Endothelial cell of umbilical vein (primary cell): ENCODE measurements around the gene SLC15A1. TPM values are rescaled to one million over a fixed set of nuclear protein-coding genes. Genes with fewer than 3 reads are reported as not detected.

Source experiments
- BruUV-seq: library from RNA; stranded (reverse); fragments of 400-500 nt; replicated peaks from 2 replicates; lab custom pipeline; 2021; lab: Mats Ljungman, UMichigan
- CTCF ChIA-PET: fragments of 300-600, 350-600 bp; sonication (Branson Sonifier 250); formaldehyde crosslinking; loops from one replicate; lab custom pipeline; 2021; ENCODE audit warnings: antibody characterized with exemption, inconsistent platforms; lab: Charles Lee
- POLR2A ChIA-PET: fragments of 300-600, 350-600 bp; sonication (Branson Sonifier 250); formaldehyde crosslinking; loops from one replicate; lab custom pipeline; 2021; ENCODE audit warnings: antibody characterized with exemption, inconsistent platforms; lab: Charles Lee
- DNase-seq: peaks from one replicate; pipeline ENCODE4 v3.0.0-alpha.2; 2011; ENCODE audit warnings: low read depth, low spot score
- FAIRE-seq: peaks from 2 replicates; lab custom pipeline; 2011; peaks lifted over from hg19 to GRCh38; lab: Jason Lieb, UNC
- H2AFZ ChIP-seq: 2 replicates; pipeline ENCODE4 v1.6.0; 2012; ENCODE audit warnings: low read depth, low read length, control low read depth, inconsistent platforms
- H3K27ac ChIP-seq: 2 replicates; pipeline ENCODE4 v1.5.1; 2011; ENCODE audit warnings: low read depth, mild to moderate bottlenecking, control low read depth, low read length, moderate library complexity; ENCODE audit not compliant: insufficient read depth
- H3K27me3 ChIP-seq, 2 experiments: 2 replicates each; pipeline versions ENCODE4 v1.6.0 to v1.6.1; 2011; ENCODE audit warnings: low read length in 2 of 2, mixed read lengths in 1 of 2; ENCODE audit not compliant: control insufficient read depth in 2 of 2, insufficient read depth in 2 of 2
- H3K36me3 ChIP-seq, 2 experiments: 2 replicates in 1 of 2; 3 replicates in 1 of 2; pipeline ENCODE4 v1.5.1; 2011; ENCODE audit warnings: low read length in 2 of 2, mild to moderate bottlenecking in 1 of 2, moderate library complexity in 1 of 2; ENCODE audit not compliant: control insufficient read depth in 2 of 2, insufficient read depth in 2 of 2; ENCODE audit errors: extremely low read depth in 1 of 2
- H3K4me1 ChIP-seq: 3 replicates; pipeline ENCODE4 v1.5.1; 2011; ENCODE audit warnings: mild to moderate bottlenecking, low read length; ENCODE audit not compliant: control insufficient read depth, insufficient read depth; ENCODE audit errors: extremely low read depth
- H3K4me2 ChIP-seq: 2 replicates; pipeline ENCODE4 v1.6.1; 2011; ENCODE audit warnings: low read length, control low read depth, mixed read lengths; ENCODE audit not compliant: insufficient read depth
- H3K4me3 ChIP-seq, 3 experiments: fragments of 200-600 bp in 1 of 3; sonication (generic), shearing (Covaris generic) in 1 of 3; replicated peaks in 1 of 3; 2 replicates each; pipeline ENCODE4 v1.5.1; 2011 to 2016; ENCODE audit warnings: control low read depth in 3 of 3, low read length in 3 of 3, mild to moderate bottlenecking in 2 of 3, inconsistent platforms in 1 of 3, low read depth in 1 of 3, moderate library complexity in 1 of 3; ENCODE audit not compliant: insufficient read depth in 1 of 3
- H3K79me2 ChIP-seq: 2 replicates; pipeline ENCODE4 v1.6.0; 2012; ENCODE audit warnings: low read length, inconsistent platforms; ENCODE audit not compliant: control insufficient read depth, insufficient read depth
- H3K9ac ChIP-seq: replicated peaks from 2 replicates; pipeline ENCODE3; 2011; ENCODE audit warnings: low read length, control low read depth; ENCODE audit not compliant: insufficient read depth; ENCODE audit errors: extremely low read depth
- H3K9me1 ChIP-seq: replicated peaks from 3 replicates; pipeline ENCODE4 v1.6.0; 2011; ENCODE audit warnings: mild to moderate bottlenecking, low read length; ENCODE audit not compliant: control insufficient read depth, insufficient read depth; ENCODE audit errors: extremely low read depth
- H3K9me3 ChIP-seq: replicated peaks from 2 replicates; pipeline ENCODE4 v1.5.1; 2012; ENCODE audit warnings: low read length, inconsistent platforms; ENCODE audit not compliant: control insufficient read depth, insufficient read depth
- H4K20me1 ChIP-seq: replicated peaks from 2 replicates; pipeline ENCODE3; 2011; ENCODE audit warnings: mild to moderate bottlenecking, low read length; ENCODE audit not compliant: control insufficient read depth, insufficient read depth; ENCODE audit errors: extremely low read depth
- EZH2 ChIP-seq: IDR thresholded peaks from 2 replicates; pipeline ENCODE4 v1.6.1; 2012; ENCODE audit warnings: borderline replicate concordance, low read depth, mild to moderate bottlenecking, moderate library complexity, low read length, inconsistent platforms; ENCODE audit not compliant: severe bottlenecking
- FOS ChIP-seq: IDR thresholded peaks from 2 replicates; pipeline ENCODE4 v1.6.1; 2011; ENCODE audit warnings: mild to moderate bottlenecking, low read length, moderate library complexity, borderline replicate concordance; ENCODE audit not compliant: insufficient read depth
- GATA2 ChIP-seq: IDR thresholded peaks from 2 replicates; pipeline ENCODE4 v1.7.0; 2011; ENCODE audit warnings: low read depth, mild to moderate bottlenecking, moderate library complexity, mixed read lengths, low read length; ENCODE audit not compliant: insufficient read length, insufficient read depth
- JUN ChIP-seq: IDR thresholded peaks from 2 replicates; pipeline ENCODE4 v1.6.1; 2011; ENCODE audit warnings: borderline replicate concordance, low read depth; ENCODE audit not compliant: insufficient read length, insufficient read depth
- MYC ChIP-seq: IDR thresholded peaks from one replicate; pipeline ENCODE4 v1.6.1; 2011; ENCODE audit warnings: mild to moderate bottlenecking, low read depth, low read length
- POLR2A ChIP-seq: IDR thresholded peaks from 2 replicates; pipeline ENCODE4 v1.6.1; 2012; ENCODE audit warnings: low read depth, mild to moderate bottlenecking, control low read depth, low read length
- POLR2AphosphoS5 ChIP-seq: IDR thresholded peaks from 2 replicates; pipeline ENCODE4 v1.6.1; 2012; ENCODE audit warnings: low read depth, mild to moderate bottlenecking, control low read depth, low read length, moderate library complexity; ENCODE audit not compliant: insufficient read depth
- dilution Hi-C: fragments of 300-500 bp; cut with MboI; formaldehyde crosslinking; loops from one replicate; pipeline ENCODE4 v1.15.0; 2019; ENCODE audit warnings: low sequenced_read_pairs; ENCODE audit not compliant: extremely low pct_ligation_motif_present
- intact Hi-C: fragments of 100-400 bp; cut with micrococcal nuclease; formaldehyde crosslinking; loops from one replicate; pipeline ENCODE4 v1.10.0; 2022
- polyA plus RNA-seq, 4 experiments: library from polyadenylated mRNA; depleted of rRNA in 3 of 4; stranded (reverse) in 3 of 4; unstranded in 1 of 4; fragments of >200 nt; gene quantifications; 2 replicates each; pipeline versions ENCODE4 v1.2.1 to v1.2.3, GENCODE V29; 2011 to 2012; ENCODE audit warnings: missing spikeins in 1 of 4
- total RNA-seq: library from RNA; stranded (reverse); gene quantifications from 2 replicates; pipeline ENCODE4 v1.2.3, GENCODE V29; 2021
- TF ChIP-seq, protein P1 (sequence below), 2 donors: IDR thresholded peaks; 1 replicate in 1 of 2; 2 replicates in 1 of 2; pipeline ENCODE4 v1.5.1; 2011; ENCODE audit warnings: low read length in 2 of 2, mild to moderate bottlenecking in 2 of 2, moderate library complexity in 2 of 2, control low read depth in 1 of 2, inconsistent platforms in 1 of 2, low read depth in 1 of 2; ENCODE audit not compliant: insufficient read depth in 1 of 2; ENCODE audit errors: extremely low read depth in 1 of 2
- TF ChIP-seq, protein P2 (sequence below): IDR thresholded peaks from 2 replicates; pipeline ENCODE4 v1.6.1; 2011; ENCODE audit not compliant: insufficient read depth, insufficient read length

The SLC15A1 gene
- total and polyA plus RNA-seq, 2 donors (not counting 3 experiments of a cell fraction or from before 2014, with no cell fraction given) = not detected

DNA sequence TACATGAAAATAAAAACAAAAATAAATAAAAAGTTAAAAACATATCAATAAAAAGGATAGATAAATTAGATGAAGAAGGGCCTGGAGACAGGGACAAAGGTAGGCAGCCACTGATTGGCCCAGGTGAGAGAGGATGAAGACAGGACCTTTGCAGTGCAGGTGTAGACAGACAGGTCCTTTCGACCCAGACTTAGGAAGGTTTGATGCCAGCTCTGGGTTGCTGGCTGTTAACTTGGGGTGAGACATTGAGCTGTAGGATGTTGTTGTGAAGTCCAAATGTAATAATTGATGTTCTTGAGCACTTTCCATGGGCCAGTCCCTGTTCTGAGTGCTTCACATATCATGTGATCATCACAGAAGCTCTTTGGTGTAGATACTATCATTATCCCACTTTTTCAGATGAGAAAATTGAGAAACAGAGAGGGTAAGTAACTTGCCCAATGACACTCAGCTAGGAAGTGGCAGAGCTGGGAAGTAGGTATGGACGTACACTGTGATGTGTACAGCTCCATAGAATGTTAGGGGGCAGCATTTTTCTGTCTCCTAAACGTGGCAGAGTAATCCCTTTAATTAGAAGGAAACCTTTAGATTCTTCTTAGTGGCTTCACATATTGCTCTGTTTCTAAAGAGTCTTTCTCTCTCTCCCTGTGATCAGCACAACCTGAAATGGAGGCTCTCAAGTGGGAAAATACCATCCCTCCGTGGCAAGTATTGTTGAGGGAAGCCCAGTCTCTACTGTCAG, 99.6 kb downstream of the SLC15A1 start:
- Histone ChIP-seq H3K9ac (no peak overlapping the region), H3K4me2 (no peak overlapping the region), H4K20me1 (no peaks in the 10 kb centered on the region), H3K4me1 (no peaks in the 10 kb centered on the region), H3K9me1 (no peaks in the 10 kb centered on the region), H3K27me3 (peaks cover 0 to 5% of the 10 kb centered on the region in 2 experiments), H3K79me2 (no peaks in the 10 kb centered on the region), H3K27ac (no peak overlapping the region), H3K4me3 (no peak overlapping the region), H3K9me3 (no peaks in the 10 kb centered on the region), H2AFZ (no peak overlapping the region), H3K36me3 (no peaks in the 10 kb centered on the region)
- intact Hi-C loops (loop anchor here (1.0 to 5.0 kb wide), 3 partner anchors 76 to 208 kb away; partner anchors contain the start of gene STK24), dilution Hi-C loops (loop anchor here (25.0 kb wide), 1 partner anchor 216 kb away; no protein-coding TSS in a partner anchor)
- ChIA-PET CTCF (interaction anchor here (0.6 to 8.1 kb wide), 55 partner anchors 13 to 797 kb away, joined by 3 to 150 read pairs (median 4); partner anchors contain the start of gene STK24), POLR2A (no interaction called here)
- FAIRE-seq (no peak), DNase-seq (no peak)
- no TSS peak for BruUV-seq
- TF ChIP-seq MYC (no peak), POLR2A (no peak), JUN (no peak), POLR2AphosphoS5 (no peak), GATA2 (no peak), FOS (no peak), EZH2 (no peak)
- TF ChIP-seq, protein P1, sequence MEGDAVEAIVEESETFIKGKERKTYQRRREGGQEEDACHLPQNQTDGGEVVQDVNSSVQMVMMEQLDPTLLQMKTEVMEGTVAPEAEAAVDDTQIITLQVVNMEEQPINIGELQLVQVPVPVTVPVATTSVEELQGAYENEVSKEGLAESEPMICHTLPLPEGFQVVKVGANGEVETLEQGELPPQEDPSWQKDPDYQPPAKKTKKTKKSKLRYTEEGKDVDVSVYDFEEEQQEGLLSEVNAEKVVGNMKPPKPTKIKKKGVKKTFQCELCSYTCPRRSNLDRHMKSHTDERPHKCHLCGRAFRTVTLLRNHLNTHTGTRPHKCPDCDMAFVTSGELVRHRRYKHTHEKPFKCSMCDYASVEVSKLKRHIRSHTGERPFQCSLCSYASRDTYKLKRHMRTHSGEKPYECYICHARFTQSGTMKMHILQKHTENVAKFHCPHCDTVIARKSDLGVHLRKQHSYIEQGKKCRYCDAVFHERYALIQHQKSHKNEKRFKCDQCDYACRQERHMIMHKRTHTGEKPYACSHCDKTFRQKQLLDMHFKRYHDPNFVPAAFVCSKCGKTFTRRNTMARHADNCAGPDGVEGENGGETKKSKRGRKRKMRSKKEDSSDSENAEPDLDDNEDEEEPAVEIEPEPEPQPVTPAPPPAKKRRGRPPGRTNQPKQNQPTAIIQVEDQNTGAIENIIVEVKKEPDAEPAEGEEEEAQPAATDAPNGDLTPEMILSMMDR (IDR thresholded peaks at IDR 0.05; ENCODE audit: extremely low read depth in 1 of 2, insufficient read depth in 1 of 2, low read depth in 1 of 2, low read length in 2 of 2) = no peak
- TF ChIP-seq, protein P2, sequence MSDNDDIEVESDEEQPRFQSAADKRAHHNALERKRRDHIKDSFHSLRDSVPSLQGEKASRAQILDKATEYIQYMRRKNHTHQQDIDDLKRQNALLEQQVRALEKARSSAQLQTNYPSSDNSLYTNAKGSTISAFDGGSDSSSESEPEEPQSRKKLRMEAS = no peak
